ENCODE results near the gene LACTB. TPM values are rescaled to one million over a fixed set of nuclear protein-coding genes. Genes with fewer than 3 reads are reported as not detected.

Gene LACTB
- total and polyA plus RNA-seq, 12 donors: 15.4 to 68.2 (median 32.8) TPM

- H3K9me3 ChIP-seq (replicated peaks in 1 of 3): no peaks in the 10 kb centered on the region
- no peak overlapping the region for H3K4me3 ChIP-seq
- peaks cover 0 to 22% of the 10 kb centered on the region in 2 donors for H3K36me3 ChIP-seq (replicated peaks in 1 of 2)
- H3K27me3 ChIP-seq: no peaks in the 10 kb centered on the region
- peak overlapping the region; percentile 42 to 94 (median 65) for H3K27ac ChIP-seq
- intact Hi-C loops (cut with DNase I): no loop called here
- TF ChIP-seq POLR2A (IDR thresholded peaks at IDR 0.05) (no peak), CTCF (IDR thresholded peaks at IDR 0.05) (no peak)
- no peak for DNase-seq
- H3K4me1 ChIP-seq (replicated peaks in 1 of 2): peaks cover 16 to 25% of the 10 kb centered on the region in 2 donors
- WGBS, 4 donors: 49 to 72% (median 60%) methylated on average over 1 of the region's 1 CpG
Measured at GRCh38 chr15:63133786-63134185, 12.1 kb downstream of the LACTB start.

GRCh38 chr15:63134245-63134985 lies 12.8 kb downstream of the LACTB start:
- H3K4me1 ChIP-seq (replicated peaks in 1 of 2): peaks cover 16 to 25% of the 10 kb centered on the region in 2 donors

GRCh38 chr15:63135281-63135680 lies 13.6 kb downstream of the LACTB start:
- TF ChIP-seq CTCF (IDR thresholded peaks at IDR 0.05) (no peak), POLR2A (IDR thresholded peaks at IDR 0.05) (no peak)
- WGBS, 4 donors: 84 to 90% (median 88%) methylated on average over 5 of the region's 5 CpGs
- no peaks in the 10 kb centered on the region for H3K9me3 ChIP-seq (replicated peaks in 1 of 3)
- H3K36me3 ChIP-seq (replicated peaks in 1 of 2): peaks cover 0 to 12% of the 10 kb centered on the region in 2 donors
- H3K4me1 ChIP-seq (replicated peaks in 1 of 2): peaks cover 16 to 25% of the 10 kb centered on the region in 2 donors
- no peak for DNase-seq
- H3K4me3 ChIP-seq: no peak overlapping the region
- H3K27me3 ChIP-seq: no peaks in the 10 kb centered on the region
- peak overlapping the region; percentile 6 to 94 (median 85) for H3K27ac ChIP-seq
- intact Hi-C loops (cut with DNase I): no loop called here

More at GRCh38 chr15:63134245-63134985, 12.8 kb downstream of the LACTB start:
- no peaks in the 10 kb centered on the region for H3K27me3 ChIP-seq
- TF ChIP-seq CTCF (IDR thresholded peaks at IDR 0.05) (no peak), POLR2A (IDR thresholded peaks at IDR 0.05) (no peak)
- WGBS, 4 donors: 92 to 98% (median 97%) methylated on average over 2 of the region's 2 CpGs
- H3K4me3 ChIP-seq: no peak overlapping the region
- H3K36me3 ChIP-seq (replicated peaks in 1 of 2): peaks cover 0 to 21% of the 10 kb centered on the region in 2 donors
- H3K27ac ChIP-seq: peak overlapping the region; percentile 42 to 94 (median 69)
- DNase-seq: no peak
- no peaks in the 10 kb centered on the region for H3K9me3 ChIP-seq (replicated peaks in 1 of 3)
- intact Hi-C loops (cut with DNase I): no loop called here

GRCh38 chr15:63135804-63136203 lies 14.1 kb downstream of the LACTB start:
- no peaks in the 10 kb centered on the region for H3K9me3 ChIP-seq (replicated peaks in 1 of 3)
- H3K4me1 ChIP-seq (replicated peaks in 1 of 2): peaks cover 16 to 25% of the 10 kb centered on the region in 2 donors
- no peak overlapping the region for H3K4me3 ChIP-seq
- intact Hi-C loops (cut with DNase I): no loop called here
- H3K27ac ChIP-seq: peak overlapping the region; percentile 6 to 94 (median 85)
- TF ChIP-seq CTCF (IDR thresholded peaks at IDR 0.05) (no peak), POLR2A (IDR thresholded peaks at IDR 0.05) (peak in 1 of 2 donors; percentile 85)
- H3K36me3 ChIP-seq (replicated peaks in 1 of 2): peaks cover 0 to 7% of the 10 kb centered on the region in 2 donors
- WGBS, 4 donors: 22 to 42% (median 25%) methylated on average over 3 of the region's 3 CpGs
- H3K27me3 ChIP-seq: no peaks in the 10 kb centered on the region
- DNase-seq: peak in 6 of 7 donors; percentile 69 to 83 (median 80)
